GM12878 (cell line): ENCODE data around the gene NFASC. TPM values are rescaled to one million over a fixed set of nuclear protein-coding genes. Genes with fewer than 3 reads are reported as not detected.

ENCODE experiments used
- ATAC-seq: fragments of 200-7000 bp; cut with Tn5 transposase; 3 replicates; pipeline ENCODE4 v1.9.1; 2020; ENCODE audit warnings: mild to moderate bottlenecking, moderate library complexity
- BruUV-seq: library from RNA; stranded (reverse); fragments of 400-500 nt; replicated peaks from 2 replicates; lab custom pipeline; 2021; lab: Mats Ljungman, UMichigan
- CTCF ChIA-PET: fragments of 300-600 bp; sonication (Branson Sonifier 250); formaldehyde crosslinking; extraction: SDS; loops from one replicate; lab custom pipeline; 2021; ENCODE audit warnings: inconsistent platforms; lab: Yijun Ruan, JAX
- POLR2A ChIA-PET: fragments of 350-600 bp; formaldehyde crosslinking; extraction: SDS; loops from one replicate; lab custom pipeline; 2021; ENCODE audit warnings: inconsistent platforms; lab: Charles Lee
- RAD21 ChIA-PET: fragments of 300-600 bp; sonication (Branson Sonifier 250); formaldehyde crosslinking; loops from one replicate; lab custom pipeline; 2023; ENCODE audit warnings: antibody characterized with exemption; ENCODE audit not compliant: unreplicated experiment; lab: Charles Lee
- SMC1A ChIA-PET: fragments of 300-600 bp; sonication (Branson Sonifier 250); formaldehyde crosslinking; loops from one replicate; lab custom pipeline; 2023; ENCODE audit not compliant: unreplicated experiment, uncharacterized antibody; lab: Charles Lee
- DNase-seq: peaks from one replicate; pipeline ENCODE4 v3.0.0-alpha.2; 2011; ENCODE audit warnings: low read depth, low spot score
- FAIRE-seq: peaks from 3 replicates; lab custom pipeline; 2011; peaks lifted over from hg19 to GRCh38; lab: Jason Lieb, UNC
- H2AFZ ChIP-seq: 2 replicates; pipeline ENCODE4 v1.6.0; 2011; ENCODE audit warnings: low read depth, low read length, control low read depth; ENCODE audit not compliant: control insufficient read depth
- H3K27ac ChIP-seq: 2 replicates; pipeline ENCODE4 v1.5.1; 2011; ENCODE audit warnings: control low read depth; ENCODE audit not compliant: control insufficient read depth, insufficient read depth
- H3K27me3 ChIP-seq, 2 experiments: replicated peaks in 1 of 2; 2 replicates each; pipeline versions ENCODE4 v1.6.0 to v1.6.1; 2011; ENCODE audit warnings: low read length in 1 of 2; ENCODE audit not compliant: control insufficient read depth in 2 of 2, insufficient read depth in 2 of 2
- H3K36me3 ChIP-seq, 2 experiments: 2 replicates each; pipeline ENCODE4 v1.5.1; 2011; ENCODE audit warnings: low read length in 1 of 2; ENCODE audit not compliant: control insufficient read depth in 2 of 2, insufficient read depth in 2 of 2
- H3K4me1 ChIP-seq: 2 replicates; pipeline ENCODE4 v1.6.1; 2011; ENCODE audit warnings: mild to moderate bottlenecking, low read length, moderate library complexity, mixed read lengths; ENCODE audit not compliant: control insufficient read depth, insufficient read depth
- H3K4me2 ChIP-seq: 2 replicates; pipeline ENCODE4 v1.6.0; 2011; ENCODE audit warnings: control low read depth; ENCODE audit not compliant: control insufficient read depth, insufficient read depth
- H3K4me3 ChIP-seq: fragments of 200-600 bp; sonication (generic); 2 replicates; pipeline ENCODE4 v1.5.1; 2016
- H3K79me2 ChIP-seq: 2 replicates; pipeline ENCODE4 v1.6.0; 2011; ENCODE audit warnings: low read length; ENCODE audit not compliant: control insufficient read depth, insufficient read depth
- H3K9ac ChIP-seq: 2 replicates; pipeline ENCODE4 v1.8.0; 2011; ENCODE audit warnings: low read length, control low read depth, mixed read lengths; ENCODE audit not compliant: control insufficient read depth, insufficient read depth
- H3K9me3 ChIP-seq: replicated peaks from 3 replicates; pipeline ENCODE4 v1.5.1; 2011; ENCODE audit warnings: mild to moderate bottlenecking, low read length; ENCODE audit not compliant: control insufficient read depth, insufficient read depth
- H4K20me1 ChIP-seq: 2 replicates; pipeline ENCODE4 v1.6.0; 2011; ENCODE audit not compliant: control insufficient read depth, insufficient read depth
- SRF ChIP-seq, 2 experiments: IDR thresholded peaks; 2 replicates each; pipeline ENCODE4 v1.6.1; 2011; ENCODE audit warnings: low read depth in 2 of 2, low read length in 2 of 2, mild to moderate bottlenecking in 1 of 2, moderate library complexity in 1 of 2
- TCF3 ChIP-seq: IDR thresholded peaks from 2 replicates; pipeline ENCODE4 v1.6.1; 2012; ENCODE audit warnings: low read depth, mild to moderate bottlenecking, low read length, borderline replicate concordance; ENCODE audit not compliant: insufficient read depth
- WGBS: methylation state at CpG from one replicate; pipeline ENCODE4 v1.1.6; 2016; ENCODE audit warnings: low lambda C conversion rate; ENCODE audit not compliant: insufficient replicate concordance, insufficient coverage; ENCODE audit errors: missing lambda C conversion rate; 5-methylcytosine and 5-hydroxymethylcytosine counted together
- in situ Hi-C: fragments of 300-500 bp; cut with MboI; formaldehyde crosslinking; loops from 9 replicates; pipeline ENCODE4 v1.14.3; 2018; ENCODE audit warnings: mixed read lengths
- intact Hi-C: fragments of 100-400 bp; cut with micrococcal nuclease; formaldehyde crosslinking; loops from one replicate; pipeline ENCODE4 v1.14.2; 2022; ENCODE audit not compliant: unreplicated experiment
- polyA plus RNA-seq, 11 experiments: library from polyadenylated mRNA; depleted of rRNA in 4 of 11; unstranded in 6 of 11; stranded (reverse) in 5 of 11; fragments of >200 nt; fragmentation: Nextera tagmentation in 4 of 11; fragmentation: Illumina TruSeq in 1 of 11; extraction: Ambion mirVana in 4 of 11; extraction: Trizol in 1 of 11; gene quantifications; 1 replicate in 1 of 11; 2 replicates in 10 of 11; pipeline versions ENCODE4 v1.2.1 to v1.2.3, GENCODE V29; 2011 to 2016; ENCODE audit warnings: inconsistent platforms in 2 of 11, missing spikeins in 2 of 11, low read depth in 1 of 11
- total RNA-seq, 4 experiments: library from RNA; depleted of rRNA in 3 of 4; stranded (reverse); fragments of >200 nt in 3 of 4; fragmentation: Illumina TruSeq in 1 of 4; extraction: Trizol in 1 of 4; gene quantifications; 2 replicates each; pipeline versions ENCODE4 v1.2.1 to v1.2.3, GENCODE V29; 2013 to 2021
- TF ChIP-seq, protein P1 (sequence below): IDR thresholded peaks from 2 replicates; pipeline ENCODE4 v1.6.1; 2011; ENCODE audit warnings: borderline replicate concordance, low read depth, mild to moderate bottlenecking, moderate library complexity, low read length; ENCODE audit not compliant: insufficient read depth, poor library complexity, severe bottlenecking
- TF ChIP-seq, protein P2 (sequence below): fragments of 450-650 bp; IDR thresholded peaks from 2 replicates; pipeline ENCODE4 v1.6.1; 2017; ENCODE audit warnings: mild to moderate bottlenecking, moderate library complexity
- TF ChIP-seq, protein P3 (sequence below): fragments of 450-650 bp; formaldehyde crosslinking; IDR thresholded peaks from 2 replicates; pipeline ENCODE4 v1.5.0; 2022; ENCODE audit warnings: mild to moderate bottlenecking, missing genetic modification characterization

Gene NFASC
- total and polyA plus RNA-seq, 10 of the 15 experiments (the other 5 are each of a cell fraction or from before 2014, with no cell fraction given) = 0.04 to 0.31 (median 0.12) TPM; not detected in 4

DNA sequence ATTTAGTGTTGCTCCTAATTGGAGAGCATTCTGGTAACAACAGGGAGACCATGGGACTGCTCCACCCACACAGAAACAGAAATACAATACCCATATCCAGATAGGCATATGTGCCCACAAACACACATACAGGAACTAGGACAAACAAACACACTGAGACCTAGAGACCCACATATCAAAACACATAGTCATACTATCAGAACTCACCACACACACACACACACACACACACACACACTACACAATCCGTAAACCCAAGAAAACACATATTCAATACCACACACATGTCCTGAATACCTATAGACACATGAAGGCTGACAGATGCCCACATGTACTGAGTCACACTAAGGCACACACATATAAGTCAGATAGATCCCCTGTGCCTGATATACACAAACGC lies 3.5 kb upstream of the NFASC start:
- FAIRE-seq = no peak
- no TSS peak for BruUV-seq

More for the DNA sequence above, 3.5 kb upstream of the NFASC start:
- ChIA-PET SMC1A (no interaction called here), POLR2A (no interaction called here), CTCF (no interaction called here), RAD21 (no interaction called here)
- no peak overlapping the region for H3K27ac ChIP-seq
- no peak overlapping the region for H3K4me2 ChIP-seq
- no peaks in the 10 kb centered on the region for H3K9me3 ChIP-seq
- TF ChIP-seq, protein P1, sequence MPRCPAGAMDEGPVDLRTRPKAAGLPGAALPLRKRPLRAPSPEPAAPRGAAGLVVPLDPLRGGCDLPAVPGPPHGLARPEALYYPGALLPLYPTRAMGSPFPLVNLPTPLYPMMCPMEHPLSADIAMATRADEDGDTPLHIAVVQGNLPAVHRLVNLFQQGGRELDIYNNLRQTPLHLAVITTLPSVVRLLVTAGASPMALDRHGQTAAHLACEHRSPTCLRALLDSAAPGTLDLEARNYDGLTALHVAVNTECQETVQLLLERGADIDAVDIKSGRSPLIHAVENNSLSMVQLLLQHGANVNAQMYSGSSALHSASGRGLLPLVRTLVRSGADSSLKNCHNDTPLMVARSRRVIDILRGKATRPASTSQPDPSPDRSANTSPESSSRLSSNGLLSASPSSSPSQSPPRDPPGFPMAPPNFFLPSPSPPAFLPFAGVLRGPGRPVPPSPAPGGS = no peak
- TF ChIP-seq, protein P2, sequence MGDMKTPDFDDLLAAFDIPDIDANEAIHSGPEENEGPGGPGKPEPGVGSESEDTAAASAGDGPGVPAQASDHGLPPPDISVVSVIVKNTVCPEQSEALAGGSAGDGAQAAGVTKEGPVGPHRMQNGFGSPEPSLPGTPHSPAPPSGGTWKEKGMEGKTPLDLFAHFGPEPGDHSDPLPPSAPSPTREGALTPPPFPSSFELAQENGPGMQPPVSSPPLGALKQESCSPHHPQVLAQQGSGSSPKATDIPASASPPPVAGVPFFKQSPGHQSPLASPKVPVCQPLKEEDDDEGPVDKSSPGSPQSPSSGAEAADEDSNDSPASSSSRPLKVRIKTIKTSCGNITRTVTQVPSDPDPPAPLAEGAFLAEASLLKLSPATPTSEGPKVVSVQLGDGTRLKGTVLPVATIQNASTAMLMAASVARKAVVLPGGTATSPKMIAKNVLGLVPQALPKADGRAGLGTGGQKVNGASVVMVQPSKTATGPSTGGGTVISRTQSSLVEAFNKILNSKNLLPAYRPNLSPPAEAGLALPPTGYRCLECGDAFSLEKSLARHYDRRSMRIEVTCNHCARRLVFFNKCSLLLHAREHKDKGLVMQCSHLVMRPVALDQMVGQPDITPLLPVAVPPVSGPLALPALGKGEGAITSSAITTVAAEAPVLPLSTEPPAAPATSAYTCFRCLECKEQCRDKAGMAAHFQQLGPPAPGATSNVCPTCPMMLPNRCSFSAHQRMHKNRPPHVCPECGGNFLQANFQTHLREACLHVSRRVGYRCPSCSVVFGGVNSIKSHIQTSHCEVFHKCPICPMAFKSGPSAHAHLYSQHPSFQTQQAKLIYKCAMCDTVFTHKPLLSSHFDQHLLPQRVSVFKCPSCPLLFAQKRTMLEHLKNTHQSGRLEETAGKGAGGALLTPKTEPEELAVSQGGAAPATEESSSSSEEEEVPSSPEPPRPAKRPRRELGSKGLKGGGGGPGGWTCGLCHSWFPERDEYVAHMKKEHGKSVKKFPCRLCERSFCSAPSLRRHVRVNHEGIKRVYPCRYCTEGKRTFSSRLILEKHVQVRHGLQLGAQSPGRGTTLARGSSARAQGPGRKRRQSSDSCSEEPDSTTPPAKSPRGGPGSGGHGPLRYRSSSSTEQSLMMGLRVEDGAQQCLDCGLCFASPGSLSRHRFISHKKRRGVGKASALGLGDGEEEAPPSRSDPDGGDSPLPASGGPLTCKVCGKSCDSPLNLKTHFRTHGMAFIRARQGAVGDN = no peak
- TF ChIP-seq, protein P3, sequence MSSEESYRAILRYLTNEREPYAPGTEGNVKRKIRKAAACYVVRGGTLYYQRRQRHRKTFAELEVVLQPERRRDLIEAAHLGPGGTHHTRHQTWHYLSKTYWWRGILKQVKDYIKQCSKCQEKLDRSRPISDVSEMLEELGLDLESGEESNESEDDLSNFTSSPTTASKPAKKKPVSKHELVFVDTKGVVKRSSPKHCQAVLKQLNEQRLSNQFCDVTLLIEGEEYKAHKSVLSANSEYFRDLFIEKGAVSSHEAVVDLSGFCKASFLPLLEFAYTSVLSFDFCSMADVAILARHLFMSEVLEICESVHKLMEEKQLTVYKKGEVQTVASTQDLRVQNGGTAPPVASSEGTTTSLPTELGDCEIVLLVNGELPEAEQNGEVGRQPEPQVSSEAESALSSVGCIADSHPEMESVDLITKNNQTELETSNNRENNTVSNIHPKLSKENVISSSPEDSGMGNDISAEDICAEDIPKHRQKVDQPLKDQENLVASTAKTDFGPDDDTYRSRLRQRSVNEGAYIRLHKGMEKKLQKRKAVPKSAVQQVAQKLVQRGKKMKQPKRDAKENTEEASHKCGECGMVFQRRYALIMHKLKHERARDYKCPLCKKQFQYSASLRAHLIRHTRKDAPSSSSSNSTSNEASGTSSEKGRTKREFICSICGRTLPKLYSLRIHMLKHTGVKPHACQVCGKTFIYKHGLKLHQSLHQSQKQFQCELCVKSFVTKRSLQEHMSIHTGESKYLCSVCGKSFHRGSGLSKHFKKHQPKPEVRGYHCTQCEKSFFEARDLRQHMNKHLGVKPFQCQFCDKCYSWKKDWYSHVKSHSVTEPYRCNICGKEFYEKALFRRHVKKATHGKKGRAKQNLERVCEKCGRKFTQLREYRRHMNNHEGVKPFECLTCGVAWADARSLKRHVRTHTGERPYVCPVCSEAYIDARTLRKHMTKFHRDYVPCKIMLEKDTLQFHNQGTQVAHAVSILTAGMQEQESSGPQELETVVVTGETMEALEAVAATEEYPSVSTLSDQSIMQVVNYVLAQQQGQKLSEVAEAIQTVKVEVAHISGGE (CRISPR knock-in tag) = no peak
- no peak for TF ChIP-seq TCF3
- no peak for TF ChIP-seq SRF (IDR thresholded peaks at IDR 0.05; ENCODE audit: low read depth in 2 of 2, low read length in 2 of 2)
- DNase-seq (no peak), ATAC-seq (no peak)
- H4K20me1 ChIP-seq = no peaks in the 10 kb centered on the region
- WGBS = 44% methylated on average over 2 of the region's 2 CpGs
- intact Hi-C loops = no loop called here
- H3K36me3 ChIP-seq = no peaks in the 10 kb centered on the region
- in situ Hi-C loops = no loop called here
- no peaks in the 10 kb centered on the region for H3K79me2 ChIP-seq
- no peak overlapping the region for H3K9ac ChIP-seq
- H3K4me1 ChIP-seq = no peaks in the 10 kb centered on the region
- H2AFZ ChIP-seq = no peak overlapping the region
- no peaks in the 10 kb centered on the region; a peak in 3 of 4 replicates for H3K27me3 ChIP-seq
- no peak overlapping the region for H3K4me3 ChIP-seq
